Neural progenitor cell (in vitro differentiated cells): ENCODE results near the gene JDP2. TPM values are rescaled to one million over a fixed set of nuclear protein-coding genes. Genes with fewer than 3 reads are reported as not detected.

Source experiments
- DNase-seq: peaks from one replicate; pipeline ENCODE4 v3.0.0-alpha.2; 2016; ENCODE audit warnings: low spot score
- H2AFZ ChIP-seq: fragments of 200-600 bp; sonication (generic); replicated peaks from 2 replicates; pipeline ENCODE4 v1.6.1; 2016; ENCODE audit warnings: antibody characterized with exemption
- H3F3A ChIP-seq: fragments of 200-600 bp; sonication (generic); 2 replicates; pipeline ENCODE4 v1.6.1; 2016; ENCODE audit warnings: antibody characterized with exemption, low read depth
- H3K27ac ChIP-seq: fragments of 200-600 bp; sonication (generic); 2 replicates; pipeline ENCODE4 v1.5.1; 2016; ENCODE audit warnings: mild to moderate bottlenecking
- H3K27me3 ChIP-seq: fragments of 200-600 bp; sonication (generic); 2 replicates; pipeline ENCODE4 v1.6.1; 2016; ENCODE audit warnings: mild to moderate bottlenecking, moderate library complexity
- H3K36me3 ChIP-seq: fragments of 200-600 bp; sonication (generic); 2 replicates; pipeline ENCODE4 v1.5.1; 2016
- H3K4me1 ChIP-seq: fragments of 200-600 bp; sonication (generic); 2 replicates; pipeline ENCODE4 v1.6.1; 2016; ENCODE audit warnings: mixed run types
- H3K4me2 ChIP-seq: fragments of 200-600 bp; sonication (generic); 2 replicates; pipeline ENCODE4 v1.6.1; 2016
- H3K4me3 ChIP-seq: fragments of 200-600 bp; sonication (generic); 2 replicates; pipeline ENCODE4 v1.5.1; 2016
- H3K79me2 ChIP-seq: fragments of 200-600 bp; sonication (generic); 2 replicates; pipeline ENCODE4 v1.6.1; 2016; ENCODE audit warnings: low read depth
- H3K9ac ChIP-seq: fragments of 200-600 bp; sonication (generic); 2 replicates; pipeline ENCODE4 v1.6.1; 2016
- H3K9me3 ChIP-seq: fragments of 200-600 bp; sonication (generic); 2 replicates; pipeline ENCODE4 v1.5.1; 2016; ENCODE audit warnings: low read depth
- H4K20me1 ChIP-seq: fragments of 200-600 bp; sonication (generic); 2 replicates; pipeline ENCODE4 v1.6.1; 2016; ENCODE audit warnings: low read depth
- H3K27ac Mint-ChIP-seq: 3 replicates; pipeline ENCODE4 v1.8.0; 2021; ENCODE audit warnings: mixed read lengths
- H3K27me3 Mint-ChIP-seq: 2 replicates; pipeline ENCODE4 v1.8.0; 2022; ENCODE audit warnings: low read depth, mild to moderate bottlenecking, inconsistent platforms, moderate library complexity, mixed read lengths; ENCODE audit not compliant: insufficient read depth
- H3K36me3 Mint-ChIP-seq: 3 replicates; pipeline ENCODE4 v1.8.0; 2021; ENCODE audit warnings: mixed read lengths
- H3K4me1 Mint-ChIP-seq: 3 replicates; pipeline ENCODE4 v1.8.0; 2021; ENCODE audit warnings: mixed read lengths
- H3K4me3 Mint-ChIP-seq: 3 replicates; pipeline ENCODE4 v1.8.0; 2021; ENCODE audit warnings: mild to moderate bottlenecking, moderate library complexity, mixed read lengths
- H3K9me3 Mint-ChIP-seq: 3 replicates; pipeline ENCODE4 v1.8.0; 2020; ENCODE audit warnings: mixed read lengths
- CTCF ChIP-seq: fragments of 200-600 bp; sonication (generic); IDR thresholded peaks from 2 replicates; pipeline ENCODE4 v1.5.1; 2017; ENCODE audit warnings: antibody characterized with exemption, mild to moderate bottlenecking
- EZH2 ChIP-seq: fragments of 200-600 bp; sonication (generic); IDR thresholded peaks from 2 replicates; pipeline ENCODE4 v1.6.1; 2017; ENCODE audit warnings: antibody characterized with exemption, mild to moderate bottlenecking, moderate library complexity
- EZH2phosphoT487 ChIP-seq: fragments of 200-600 bp; sonication (generic); IDR thresholded peaks from 2 replicates; pipeline ENCODE4 v1.6.1; 2017; ENCODE audit warnings: antibody characterized with exemption
- total RNA-seq: library from RNA; depleted of rRNA; stranded (reverse); fragments of >200 nt; gene quantifications from 2 replicates; pipeline ENCODE4 v1.2.3, GENCODE V29; 2015; ENCODE audit warnings: low replicate concordance

Gene JDP2
- total RNA-seq, 1 donor from 2014 or later, result 2.5 TPM

DNA sequence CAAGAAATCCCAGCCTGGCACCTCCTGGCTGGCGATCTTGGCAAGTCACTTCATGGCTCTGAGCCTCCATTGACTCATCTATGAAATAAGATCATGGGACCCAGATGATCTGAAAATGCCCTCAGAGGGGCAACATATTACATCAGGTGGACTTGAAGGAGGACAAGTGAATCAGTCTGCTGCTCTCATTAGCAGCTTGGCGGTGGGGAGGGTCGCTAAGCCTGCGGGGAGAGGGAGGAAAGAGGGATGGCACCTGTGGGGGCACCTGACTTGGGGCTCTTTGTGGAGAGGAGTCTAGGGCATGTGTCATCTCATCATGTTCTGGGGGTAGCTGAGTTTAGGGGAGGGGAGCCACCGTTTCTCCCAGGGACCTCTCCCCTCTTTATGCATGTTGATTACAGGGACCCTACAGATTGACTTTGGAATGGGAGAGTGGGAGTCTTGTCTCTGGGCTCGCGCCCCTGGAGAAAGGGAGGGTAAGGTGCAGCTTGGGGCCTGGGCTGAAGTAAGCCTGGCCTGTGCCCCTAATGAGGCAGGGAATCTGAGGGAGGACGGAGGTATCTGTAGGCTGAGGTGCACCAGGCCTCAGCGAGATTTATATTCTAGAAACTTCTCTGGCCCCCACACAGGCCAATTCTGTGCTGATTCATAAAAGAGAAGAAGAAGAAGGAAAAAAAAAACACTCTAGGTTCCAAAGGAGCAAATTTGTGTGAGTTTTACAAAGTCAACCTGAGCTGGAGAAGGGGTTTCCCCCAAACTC, 65.2 kb downstream of the JDP2 start:
- no peaks in the 10 kb centered on the region for H3K9me3 Mint-ChIP-seq
- Histone ChIP-seq H3K4me3 (no peak overlapping the region), H4K20me1 (no peaks in the 10 kb centered on the region), H3F3A (no peaks in the 10 kb centered on the region), H3K27me3 (no peaks in the 10 kb centered on the region), H2AFZ (no peak overlapping the region), H3K4me1 (no peaks in the 10 kb centered on the region), H3K36me3 (no peaks in the 10 kb centered on the region), H3K27ac (no peak overlapping the region), H3K9me3 (no peaks in the 10 kb centered on the region), H3K4me2 (no peak overlapping the region), H3K9ac (no peak overlapping the region), H3K79me2 (no peaks in the 10 kb centered on the region)
- no peak for DNase-seq
- peaks cover 3% of the 10 kb centered on the region for H3K4me1 Mint-ChIP-seq
- TF ChIP-seq EZH2 (no peak), EZH2phosphoT487 (no peak), CTCF (no peak)
- no peak overlapping the region for H3K4me3 Mint-ChIP-seq
- no peak overlapping the region for H3K27ac Mint-ChIP-seq
- H3K36me3 Mint-ChIP-seq, result no peaks in the 10 kb centered on the region
- H3K27me3 Mint-ChIP-seq, result peaks cover 7% of the 10 kb centered on the region

DNA sequence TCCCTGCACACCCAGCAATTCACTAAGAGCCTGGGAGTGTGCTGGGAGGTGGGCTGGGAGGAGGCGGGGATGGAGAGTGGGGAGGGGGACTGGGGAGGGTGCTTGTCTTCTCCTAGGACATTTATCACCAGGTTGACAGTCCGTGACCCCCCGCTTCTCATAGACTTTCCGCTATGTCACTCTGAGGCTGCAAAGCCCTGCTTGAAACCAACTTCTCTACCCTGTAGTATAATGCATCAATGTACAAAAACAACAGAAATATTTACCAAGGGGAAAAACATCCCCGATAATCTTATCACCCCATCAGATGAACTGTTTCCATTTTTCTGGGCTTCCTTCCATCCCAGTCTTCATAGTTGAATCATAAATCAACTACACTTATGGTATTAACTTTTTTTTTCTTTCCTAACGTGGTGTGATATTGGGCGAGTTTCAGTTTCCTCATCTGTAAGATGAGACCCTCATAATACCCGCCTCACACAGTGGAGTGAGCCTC, 65.8 kb downstream of the JDP2 start:
- Histone ChIP-seq H3K4me2 (no peak overlapping the region), H3K27ac (no peak overlapping the region), H3K4me3 (no peak overlapping the region), H3K4me1 (no peaks in the 10 kb centered on the region), H3K27me3 (no peaks in the 10 kb centered on the region), H3F3A (no peaks in the 10 kb centered on the region), H3K79me2 (no peaks in the 10 kb centered on the region), H4K20me1 (no peaks in the 10 kb centered on the region), H2AFZ (no peak overlapping the region), H3K9ac (no peak overlapping the region), H3K9me3 (no peaks in the 10 kb centered on the region), H3K36me3 (no peaks in the 10 kb centered on the region)
- H3K36me3 Mint-ChIP-seq, result no peaks in the 10 kb centered on the region
- H3K9me3 Mint-ChIP-seq, result no peaks in the 10 kb centered on the region
- peaks cover 7% of the 10 kb centered on the region for H3K27me3 Mint-ChIP-seq
- peaks cover 2% of the 10 kb centered on the region for H3K4me1 Mint-ChIP-seq
- no peak for TF ChIP-seq EZH2
- TF ChIP-seq CTCF, result no peak
- TF ChIP-seq EZH2phosphoT487, result no peak
- H3K27ac Mint-ChIP-seq, result no peak overlapping the region
- DNase-seq, result no peak
- no peak overlapping the region for H3K4me3 Mint-ChIP-seq

- H3K4me2 ChIP-seq, result no peak overlapping the region
- no peak for DNase-seq
- TF ChIP-seq EZH2phosphoT487 (no peak), EZH2 (no peak), CTCF (no peak)
- Mint-ChIP-seq H3K27me3 (peaks cover 7% of the 10 kb centered on the region), H3K36me3 (no peaks in the 10 kb centered on the region), H3K4me3 (no peak overlapping the region), H3K9me3 (no peaks in the 10 kb centered on the region), H3K4me1 (peaks cover 2% of the 10 kb centered on the region), H3K27ac (no peak overlapping the region)
- H3K4me1 ChIP-seq, result no peaks in the 10 kb centered on the region
- H2AFZ ChIP-seq, result no peak overlapping the region
- no peaks in the 10 kb centered on the region for H3K79me2 ChIP-seq
- H3K27ac ChIP-seq, result no peak overlapping the region
- H4K20me1 ChIP-seq, result no peaks in the 10 kb centered on the region
- H3K36me3 ChIP-seq, result no peaks in the 10 kb centered on the region
- H3K9ac ChIP-seq, result no peak overlapping the region
- H3F3A ChIP-seq, result peaks cover 3% of the 10 kb centered on the region
- no peaks in the 10 kb centered on the region for H3K9me3 ChIP-seq
- H3K4me3 ChIP-seq, result no peak overlapping the region
- H3K27me3 ChIP-seq, result no peaks in the 10 kb centered on the region
Observed at GRCh38 chr14:75494896-75495295, 67.1 kb downstream of the JDP2 start.
